NB4 (cell line): ENCODE results near the gene HADH.

Experiments
- CTCF ChIP-seq: IDR thresholded peaks from one replicate; pipeline ENCODE4 v1.5.1; 2012; ENCODE audit warnings: low read depth, low read length
- MAX ChIP-seq: IDR thresholded peaks from 2 replicates; pipeline ENCODE4 v1.6.1; 2011; ENCODE audit warnings: low read depth, low read length
- MYC ChIP-seq: IDR thresholded peaks from 2 replicates; pipeline ENCODE4 v1.6.1; 2011; ENCODE audit warnings: low read depth, low read length
- POLR2A ChIP-seq: IDR thresholded peaks from 2 replicates; pipeline ENCODE4 v1.6.1; 2011; ENCODE audit warnings: mild to moderate bottlenecking; ENCODE audit not compliant: insufficient read length; ENCODE audit errors: extremely low read depth

- TF ChIP-seq CTCF (no peak), POLR2A (no peak), MAX (no peak), MYC (no peak)
Measured at GRCh38 chr4:108005807-108006206, 16.1 kb downstream of the HADH start.
